Measurements from ENCODE around the gene CCDC141. TPM values are rescaled to one million over a fixed set of nuclear protein-coding genes. Genes with fewer than 3 reads are reported as not detected.

The CCDC141 gene
- total and polyA plus RNA-seq, 4 donors = 2.1 to 48.1 (median 14.6) TPM

DNA sequence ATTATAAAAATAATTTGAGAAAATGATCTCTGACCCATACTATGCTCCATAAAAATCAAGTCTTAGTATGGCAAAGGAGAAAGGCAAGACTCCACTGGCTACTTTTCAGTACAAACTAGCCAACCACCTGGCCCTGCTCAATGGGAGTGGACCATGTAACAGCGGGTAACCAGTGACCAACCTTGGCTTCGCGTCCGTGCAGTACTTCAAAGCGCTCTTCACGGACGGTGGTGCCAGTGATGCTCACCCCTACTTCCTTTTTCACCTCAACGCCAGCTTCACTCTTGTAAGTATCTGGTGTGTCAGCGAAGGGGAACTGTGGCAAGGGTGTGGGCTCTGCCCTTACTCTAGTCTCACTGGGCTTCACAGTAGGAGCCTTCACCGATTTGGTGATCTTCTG lies 266.0 kb downstream of the CCDC141 start:
- TF ChIP-seq CTCF (IDR thresholded peaks at IDR 0.05; ENCODE audit: control extremely low read depth, extremely low read depth) = no peak
- no peak for DNase-seq
- ATAC-seq (ENCODE audit: insufficient read depth, low FRiP score) = no peak
- Histone ChIP-seq H3K9me3 (ENCODE audit: control insufficient read depth in 4 of 4, insufficient read depth in 3 of 4, low read length in 3 of 4) (peaks cover 0 to 3% (median 0%) of the 10 kb centered on the region in 4 donors), H3K4me1 (ENCODE audit: control insufficient read depth in 5 of 5, insufficient read depth in 5 of 5, low read length in 5 of 5) (peaks cover 0 to 4% (median 0%) of the 10 kb centered on the region in 5 donors), H3K9ac (ENCODE audit: insufficient read depth in 1 of 2, low read length in 2 of 2) (no peak overlapping the region), H3K36me3 (ENCODE audit: control insufficient read depth in 4 of 4, insufficient read depth in 4 of 4, low read length in 4 of 4) (peaks cover 0 to 23% (median 0%) of the 10 kb centered on the region in 4 donors), H3K27me3 (ENCODE audit: control insufficient read depth in 3 of 3, insufficient read depth in 3 of 3, low read length in 2 of 3) (no peaks in the 10 kb centered on the region), H3K27ac (ENCODE audit: low read depth in 1 of 2, low read length in 1 of 2) (no peak overlapping the region), H3K4me3 (no peak overlapping the region)
- 94 to 97% methylated on average over 10 of the region's 10 CpGs for WGBS, 2 donors

GRCh38 chr2:178782236-178782635 lies 267.7 kb downstream of the CCDC141 start:
- Histone ChIP-seq H3K4me1 (ENCODE audit: control insufficient read depth in 5 of 5, insufficient read depth in 5 of 5, low read length in 5 of 5) (peaks cover 0 to 4% (median 0%) of the 10 kb centered on the region in 5 donors), H3K4me3 (no peak overlapping the region), H3K27ac (ENCODE audit: low read depth in 1 of 2, low read length in 1 of 2) (no peak overlapping the region), H3K27me3 (ENCODE audit: control insufficient read depth in 3 of 3, insufficient read depth in 3 of 3, low read length in 2 of 3) (no peaks in the 10 kb centered on the region), H3K9me3 (ENCODE audit: control insufficient read depth in 4 of 4, insufficient read depth in 3 of 4, low read length in 3 of 4) (peaks cover 0 to 3% (median 0%) of the 10 kb centered on the region in 4 donors), H3K9ac (ENCODE audit: insufficient read depth in 1 of 2, low read length in 2 of 2) (no peak overlapping the region), H3K36me3 (ENCODE audit: control insufficient read depth in 4 of 4, insufficient read depth in 4 of 4, low read length in 4 of 4) (peaks cover 0 to 30% (median 0%) of the 10 kb centered on the region in 4 donors)
- no peak for ATAC-seq (ENCODE audit: insufficient read depth, low FRiP score)
- DNase-seq = no peak
- WGBS, 2 donors = 96 to 98% methylated on average over 7 of the region's 7 CpGs
- no peak for TF ChIP-seq CTCF (IDR thresholded peaks at IDR 0.05; ENCODE audit: control extremely low read depth, extremely low read depth)

Other genes starting within 250 kb of the CCDC141 start
- gene TTN, start 242.7 kb downstream of the CCDC141 start, total RNA-seq = 10 to 100 TPM; 28.2 to 47.4 TPM
- 10 to 100 TPM in 1 of 2 donors, under 1 TPM in 1; 0.53 to 11.2 TPM for gene TTN, start 242.7 kb downstream of the CCDC141 start, polyA plus RNA-seq
- gene SESTD1, start 214.7 kb upstream of the CCDC141 start, total RNA-seq = 10 to 100 TPM; 73.2 to 96.4 TPM
- 10 to 100 TPM; 11.2 to 25.3 TPM for gene SESTD1, start 214.7 kb upstream of the CCDC141 start, polyA plus RNA-seq

Data from lung (tissue), 12 donors.